ENCODE measurements around the gene RNF26.

DNA sequence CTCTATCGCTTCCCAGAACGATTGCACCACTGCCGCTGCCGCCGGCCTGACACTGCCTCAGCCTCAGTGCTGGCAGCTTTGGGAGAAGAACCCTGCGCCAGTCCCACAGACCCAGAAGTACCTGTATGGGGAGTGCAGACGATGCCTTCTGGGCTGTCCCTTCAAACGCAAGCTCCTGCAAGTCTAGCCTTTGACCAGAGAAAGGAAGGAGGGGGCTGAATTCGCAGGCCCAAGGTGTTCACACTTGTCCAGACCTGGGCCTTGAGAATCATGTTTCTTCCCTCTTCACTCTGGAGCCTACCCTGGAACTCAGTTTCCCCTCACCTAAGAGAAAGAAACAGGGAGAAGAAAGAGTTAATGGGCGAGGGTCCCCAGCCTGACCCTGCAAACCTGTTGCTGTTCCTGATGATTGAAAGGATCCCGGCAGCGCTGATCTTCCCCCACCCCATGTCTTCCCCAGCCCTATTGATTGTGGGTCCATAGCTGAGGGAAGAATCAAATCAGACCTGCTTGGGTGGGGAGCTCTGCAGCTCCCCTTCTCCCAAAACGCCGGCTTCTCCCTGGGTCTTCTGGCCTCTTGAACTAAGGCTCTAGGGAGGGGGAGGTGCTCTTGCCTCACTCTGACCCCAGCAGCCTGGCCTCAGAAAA lies 16.6 kb upstream of the RNF26 start:
- TF ChIP-seq, protein P1, sequence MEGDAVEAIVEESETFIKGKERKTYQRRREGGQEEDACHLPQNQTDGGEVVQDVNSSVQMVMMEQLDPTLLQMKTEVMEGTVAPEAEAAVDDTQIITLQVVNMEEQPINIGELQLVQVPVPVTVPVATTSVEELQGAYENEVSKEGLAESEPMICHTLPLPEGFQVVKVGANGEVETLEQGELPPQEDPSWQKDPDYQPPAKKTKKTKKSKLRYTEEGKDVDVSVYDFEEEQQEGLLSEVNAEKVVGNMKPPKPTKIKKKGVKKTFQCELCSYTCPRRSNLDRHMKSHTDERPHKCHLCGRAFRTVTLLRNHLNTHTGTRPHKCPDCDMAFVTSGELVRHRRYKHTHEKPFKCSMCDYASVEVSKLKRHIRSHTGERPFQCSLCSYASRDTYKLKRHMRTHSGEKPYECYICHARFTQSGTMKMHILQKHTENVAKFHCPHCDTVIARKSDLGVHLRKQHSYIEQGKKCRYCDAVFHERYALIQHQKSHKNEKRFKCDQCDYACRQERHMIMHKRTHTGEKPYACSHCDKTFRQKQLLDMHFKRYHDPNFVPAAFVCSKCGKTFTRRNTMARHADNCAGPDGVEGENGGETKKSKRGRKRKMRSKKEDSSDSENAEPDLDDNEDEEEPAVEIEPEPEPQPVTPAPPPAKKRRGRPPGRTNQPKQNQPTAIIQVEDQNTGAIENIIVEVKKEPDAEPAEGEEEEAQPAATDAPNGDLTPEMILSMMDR (IDR thresholded peaks at IDR 0.05): no peak
- TF ChIP-seq POLR2A (IDR thresholded peaks at IDR 0.05): no peak
